ENCODE measurements around the gene TCAP.

GRCh38 chr17:39678340-39679116, 13.4 kb downstream of the TCAP start:
- no peak for TF ChIP-seq CTCF (IDR thresholded peaks at IDR 0.05; ENCODE audit: low read depth, low read length)
- no peak for TF ChIP-seq EZH2phosphoT487 (IDR thresholded peaks at IDR 0.05; ENCODE audit: low read depth)

All from OCI-LY3 (cell line).